Prostate gland (tissue), 2 donors: ENCODE results near the gene SH2D3A.

Source experiments
- CTCF ChIP-seq, 4 experiments: fragments of 200-600 bp in 2 of 4; fragments of 450-650 bp in 2 of 4; sonication (generic) in 2 of 4; IDR thresholded peaks; 1 replicate in 3 of 4; 2 replicates in 1 of 4; pipeline ENCODE4 v1.5.1; 2016 to 2019; ENCODE audit warnings: antibody characterized with exemption in 4 of 4, mild to moderate bottlenecking in 2 of 4, moderate library complexity in 2 of 4
- POLR2A ChIP-seq: fragments of 450-650 bp; IDR thresholded peaks from one replicate; pipeline ENCODE4 v1.6.1; 2016; ENCODE audit warnings: antibody characterized with exemption, mild to moderate bottlenecking
- POLR2AphosphoS5 ChIP-seq: sonication (generic); formaldehyde crosslinking; IDR thresholded peaks from one replicate; pipeline ENCODE4 v1.6.1; 2017; ENCODE audit warnings: antibody characterized with exemption

DNA sequence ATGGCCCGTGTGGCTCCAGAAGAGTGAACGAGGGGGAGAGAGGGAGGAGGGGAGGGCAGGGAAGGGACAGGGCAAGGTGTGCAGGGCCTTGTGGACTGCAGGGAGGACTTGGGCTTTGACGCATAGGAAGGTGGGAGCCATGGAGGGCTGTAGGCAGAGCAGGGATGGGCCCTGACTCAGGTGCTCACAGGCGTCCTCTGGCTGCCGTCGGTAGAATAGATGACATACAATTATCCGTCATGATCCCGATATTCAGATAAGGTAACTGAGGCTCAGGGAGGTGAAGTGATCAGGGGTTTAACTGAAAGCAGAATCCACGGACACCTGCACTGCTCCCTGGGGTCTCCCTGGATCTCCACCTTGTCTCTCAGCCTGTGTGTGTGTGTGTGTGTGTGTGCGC is 50.2 kb downstream of the SH2D3A start:
- TF ChIP-seq CTCF (IDR thresholded peaks at IDR 0.05) (no peak), POLR2A (no peak), POLR2AphosphoS5 (no peak)
